ENCODE results near the gene MON2.

- TF ChIP-seq CTCF (IDR thresholded peaks at IDR 0.05): no peak
- TF ChIP-seq POLR2A (IDR thresholded peaks at IDR 0.05): no peak
These were observed 152.3 kb downstream of the MON2 start for GRCh38 chr12:62618930-62619329.

Data from body of pancreas (tissue), 4 donors.